Measurements from ENCODE around the gene CDH23. TPM values are rescaled to one million over a fixed set of nuclear protein-coding genes. Genes with fewer than 3 reads are reported as not detected.

Gene CDH23
- total and polyA plus RNA-seq, 10 of the 15 experiments (the other 5 are each of a cell fraction or from before 2014, with no cell fraction given), result 0.09 to 0.40 (median 0.15) TPM; not detected in 1

- H3K27ac ChIP-seq (ENCODE audit: control insufficient read depth, insufficient read depth), result no peak overlapping the region
- no TSS peak for BruUV-seq (replicated peaks)
- H3K9ac ChIP-seq (ENCODE audit: control insufficient read depth, insufficient read depth, low read length), result no peak overlapping the region
- ChIA-PET POLR2A (no interaction called here), SMC1A (ENCODE audit: uncharacterized antibody, unreplicated experiment) (no interaction called here), RAD21 (ENCODE audit: unreplicated experiment) (interaction anchor here (0.6 kb wide), 1 partner anchor 784 kb away, joined by 3 read pairs; no protein-coding TSS in a partner anchor), CTCF (interaction anchor here (0.6 to 1.4 kb wide), 4 partner anchors 24 to 270 kb away, joined by 3 to 4 read pairs (median 4); no protein-coding TSS in a partner anchor)
- no peak overlapping the region for H3K4me3 ChIP-seq
- no peak overlapping the region for H3K4me2 ChIP-seq (ENCODE audit: control insufficient read depth, insufficient read depth)
- H4K20me1 ChIP-seq (ENCODE audit: control insufficient read depth, insufficient read depth), result no peaks in the 10 kb centered on the region
- intact Hi-C loops (cut with micrococcal nuclease; ENCODE audit: unreplicated experiment), result no loop called here
- ATAC-seq, result no peak
- DNase-seq (ENCODE audit: low read depth, low spot score), result no peak
- TF ChIP-seq PRDM15 (CRISPR knock-in tag; IDR thresholded peaks at IDR 0.05) (no peak), ETV6 (conservative IDR thresholded peaks at IDR 0.05 in 1 of 2, IDR thresholded peaks at IDR 0.05 in 1 of 2; ENCODE audit: borderline replicate concordance in 1 of 2, low read depth in 1 of 2) (no peak), USF2 (IDR thresholded peaks at IDR 0.05; ENCODE audit: borderline replicate concordance, low read depth, low read length) (no peak), JUNB (IDR thresholded peaks at IDR 0.05) (no peak), SMARCA5 (IDR thresholded peaks at IDR 0.05) (no peak), FOS (IDR thresholded peaks at IDR 0.05; ENCODE audit: borderline replicate concordance, extremely low read depth, insufficient read length) (no peak), NFXL1 (IDR thresholded peaks at IDR 0.05; ENCODE audit: borderline replicate concordance) (no peak), POLR2AphosphoS2 (IDR thresholded peaks at IDR 0.05; ENCODE audit: low read depth, low read length) (no peak), MYC (IDR thresholded peaks at IDR 0.05; ENCODE audit: insufficient read depth, insufficient read length, insufficient replicate concordance, low read length, severe bottlenecking) (no peak), PAX8 (IDR thresholded peaks at IDR 0.05) (no peak), NR2C1 (IDR thresholded peaks at IDR 0.05) (no peak), JUND (IDR thresholded peaks at IDR 0.05; ENCODE audit: low read depth, low read length) (no peak), SREBF2 (IDR thresholded peaks at IDR 0.05; ENCODE audit: low read length) (no peak)
- 48% methylated on average over 10 of the region's 10 CpGs for WGBS (ENCODE audit: insufficient coverage, insufficient replicate concordance, low lambda C conversion rate, missing lambda C conversion rate)
- in situ Hi-C loops (cut with MboI), result no loop called here
- H3K36me3 ChIP-seq (ENCODE audit: control insufficient read depth in 2 of 2, insufficient read depth in 2 of 2, low read length in 1 of 2), result no peaks in the 10 kb centered on the region
- H3K9me3 ChIP-seq (replicated peaks; ENCODE audit: control insufficient read depth, insufficient read depth, low read length), result no peaks in the 10 kb centered on the region
- no peaks in the 10 kb centered on the region for H3K4me1 ChIP-seq (ENCODE audit: control insufficient read depth, insufficient read depth, low read length)
- no peak for FAIRE-seq
- H2AFZ ChIP-seq (ENCODE audit: control insufficient read depth, low read depth, low read length), result no peak overlapping the region
- no peaks in the 10 kb centered on the region for H3K79me2 ChIP-seq (ENCODE audit: control insufficient read depth, insufficient read depth, low read length)
- peaks cover 2 to 6% of the 10 kb centered on the region in 2 experiments; a peak in 2 of 4 replicates for H3K27me3 ChIP-seq (replicated peaks in 1 of 2; ENCODE audit: control insufficient read depth in 2 of 2, insufficient read depth in 2 of 2, low read length in 1 of 2)
Measured at GRCh38 chr10:71584902-71585563, 188.3 kb downstream of the CDH23 start.

Data from GM12878 (cell line).